GM08714 (cell line): Measurements from ENCODE around the gene SPPL3.
"Not testable (repeated sequence)": the region's sequence is repeated elsewhere in the genome, so short reads cannot be mapped to it uniquely, and the experiment has no call there.

ENCODE experiments used
- H3K4me3 ChIP-seq: fragments of 200-500 bp; sonication (Bioruptor generic); 2 replicates; pipeline ENCODE4 v1.5.1; 2014; ENCODE audit warnings: mild to moderate bottlenecking, low read length, inconsistent platforms
- ZNF274 ChIP-seq: IDR thresholded peaks from 2 replicates; pipeline ENCODE4 v1.6.1; 2012; ENCODE audit warnings: mild to moderate bottlenecking, low read depth, low read length

SPPL3 gene

GRCh38 chr12:120902846-120903411 is 1.2 kb downstream of the SPPL3 start:
- H3K4me3 ChIP-seq, result peak overlapping the region; percentile 91
- TF ChIP-seq ZNF274, result no peak

DNA sequence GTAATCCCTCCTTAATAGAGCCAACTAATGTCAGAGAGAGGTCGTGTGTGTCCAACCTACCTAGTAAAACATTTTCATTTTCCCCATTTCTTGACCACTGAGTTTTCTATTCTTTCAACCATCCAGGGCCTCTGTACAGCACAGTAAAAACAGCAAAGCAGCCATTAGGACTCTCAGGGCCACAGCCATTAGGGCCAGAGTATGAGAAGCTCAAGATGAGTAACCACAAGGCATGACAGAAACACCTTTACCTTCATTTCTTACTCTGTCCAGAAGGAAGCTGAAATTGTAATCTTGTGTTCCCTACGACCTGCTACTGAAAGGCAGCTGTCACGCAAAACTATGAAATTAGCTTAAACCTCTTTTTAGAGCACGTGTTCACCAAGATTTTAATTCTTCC is 2.3 kb downstream of the SPPL3 start:
- no peak for TF ChIP-seq ZNF274

DNA sequence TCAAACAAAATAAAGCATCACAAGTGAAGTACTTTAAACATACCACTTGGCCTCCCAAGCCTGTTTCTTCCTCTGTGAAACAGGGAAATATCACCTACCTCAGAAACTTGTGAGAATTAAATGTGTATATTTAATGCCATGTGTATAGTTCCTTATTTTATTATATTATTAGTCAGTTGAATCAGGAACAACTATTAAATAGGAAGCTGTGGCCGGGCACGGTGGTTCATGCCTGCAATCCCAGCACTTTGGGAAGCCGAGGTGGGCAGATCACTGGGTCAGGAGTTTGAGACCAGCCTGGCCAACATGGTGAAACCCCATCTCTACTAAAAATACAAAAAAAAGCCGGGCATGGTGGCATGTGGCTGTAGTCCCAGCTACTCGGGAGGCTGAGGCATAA is 3.1 kb downstream of the SPPL3 start:
- H3K4me3 ChIP-seq, result not testable (repeated sequence)

More for the DNA sequence above, 2.3 kb downstream of the SPPL3 start:
- peak overlapping the region; percentile 31 for H3K4me3 ChIP-seq

DNA sequence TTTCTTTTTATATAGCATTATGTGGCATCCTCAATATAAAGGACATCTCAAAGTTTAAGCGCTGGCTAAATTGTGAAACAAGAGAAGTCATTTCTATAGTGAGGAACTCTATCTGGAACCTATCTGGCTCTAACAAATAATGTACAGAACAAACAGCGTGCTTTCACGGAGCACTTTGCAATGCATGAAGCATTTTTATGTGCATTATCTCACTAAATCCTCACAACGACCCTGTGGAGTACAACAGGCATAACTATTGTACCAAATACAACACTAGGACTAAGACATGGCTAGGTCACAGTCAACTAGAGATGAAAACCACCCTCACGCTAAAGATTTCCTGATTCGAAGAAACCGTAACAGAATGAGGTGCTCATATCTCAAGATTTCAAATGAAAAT is 8.6 kb downstream of the SPPL3 start:
- H3K4me3 ChIP-seq, result no peak overlapping the region
- no peak for TF ChIP-seq ZNF274

- H3K4me3 ChIP-seq, result no peak overlapping the region
- no peak for TF ChIP-seq ZNF274
These were observed 11.9 kb downstream of the SPPL3 start for GRCh38 chr12:120892265-120892664.

DNA sequence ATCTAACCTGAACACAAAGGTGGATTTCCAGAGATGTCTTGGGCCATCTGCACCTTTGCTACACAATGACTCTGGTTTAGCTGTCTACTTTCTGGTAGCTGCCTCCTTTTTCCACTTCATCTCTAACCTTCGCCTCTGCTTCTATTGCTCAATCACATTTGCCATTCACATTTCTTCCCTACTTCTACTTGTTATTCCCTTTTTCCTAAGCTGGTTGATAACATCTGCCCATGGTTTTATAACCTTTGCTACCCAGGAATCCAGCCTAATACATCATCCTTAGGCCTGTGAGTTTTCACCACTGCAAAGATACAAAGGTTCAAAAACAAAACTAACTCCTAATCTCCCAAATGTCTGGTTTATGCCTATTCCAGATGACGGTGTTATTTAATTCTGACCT is 13.2 kb downstream of the SPPL3 start:
- TF ChIP-seq ZNF274, result no peak
- H3K4me3 ChIP-seq, result no peak overlapping the region

- H3K4me3 ChIP-seq, result peak overlapping the region; percentile 73; the same call in 1 of the 2 replicates
- no peak for TF ChIP-seq ZNF274
These were observed 16.7 kb downstream of the SPPL3 start for GRCh38 chr12:120887253-120888043.

- peak overlapping the region; percentile 73 for H3K4me3 ChIP-seq
- TF ChIP-seq ZNF274, result no peak
These were observed 17.7 kb downstream of the SPPL3 start for GRCh38 chr12:120886199-120887018.

- TF ChIP-seq ZNF274, result no peak
- H3K4me3 ChIP-seq, result peak overlapping the region; percentile 35; the same call in 1 of the 2 replicates
These were observed 18.6 kb downstream of the SPPL3 start for GRCh38 chr12:120885521-120885920.

DNA sequence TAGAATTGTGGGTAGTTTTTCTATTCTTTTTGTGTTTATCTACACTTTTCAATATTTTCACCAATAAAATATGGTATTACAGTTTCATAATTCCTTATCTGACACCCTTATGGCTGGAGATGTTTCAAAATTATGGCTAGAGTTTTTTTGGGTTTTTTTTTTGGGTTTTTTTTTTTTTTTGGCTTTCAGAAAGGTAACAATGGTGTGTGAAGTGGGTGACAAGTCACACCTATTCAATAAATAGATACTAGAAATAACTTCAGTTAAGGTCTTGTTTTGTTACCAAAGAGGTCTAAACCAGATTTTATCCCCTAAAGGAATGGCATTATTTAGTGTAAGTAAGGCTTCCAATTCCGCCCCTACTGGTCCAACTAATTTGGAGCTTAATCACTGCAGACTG is 19.5 kb downstream of the SPPL3 start:
- no peak for TF ChIP-seq ZNF274
- H3K4me3 ChIP-seq, result no peak overlapping the region

- H3K4me3 ChIP-seq, result no peak overlapping the region
- no peak for TF ChIP-seq ZNF274
These were observed 22.1 kb downstream of the SPPL3 start for GRCh38 chr12:120882055-120882555.

DNA sequence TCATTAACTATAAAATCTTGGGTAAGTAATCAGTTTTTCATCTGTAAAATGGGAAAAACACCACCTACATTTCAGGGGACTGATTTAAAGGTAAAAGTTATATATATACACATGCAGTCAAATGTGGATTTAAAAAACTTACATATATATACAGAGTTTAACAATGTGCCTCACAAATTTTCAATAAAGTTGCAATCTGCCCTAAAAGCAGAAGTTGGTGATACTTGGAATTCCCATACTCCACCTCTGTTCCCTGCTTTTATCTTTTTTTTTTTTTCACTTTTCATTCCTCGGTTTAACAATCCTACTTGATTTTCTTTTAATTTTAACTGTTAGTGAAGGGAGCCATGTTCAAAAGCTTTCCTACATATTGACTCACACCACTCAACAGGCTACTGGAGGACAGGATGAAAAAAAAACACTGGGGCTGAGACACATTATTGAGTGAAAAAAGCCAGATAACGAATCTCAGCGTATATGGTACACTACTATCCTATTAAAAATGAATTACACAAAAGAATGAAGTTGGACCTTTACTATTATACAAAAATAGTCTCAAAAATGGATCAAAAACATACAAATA is 24.3 kb downstream of the SPPL3 start:
- TF ChIP-seq ZNF274, result no peak
- H3K4me3 ChIP-seq, result no peak overlapping the region

DNA sequence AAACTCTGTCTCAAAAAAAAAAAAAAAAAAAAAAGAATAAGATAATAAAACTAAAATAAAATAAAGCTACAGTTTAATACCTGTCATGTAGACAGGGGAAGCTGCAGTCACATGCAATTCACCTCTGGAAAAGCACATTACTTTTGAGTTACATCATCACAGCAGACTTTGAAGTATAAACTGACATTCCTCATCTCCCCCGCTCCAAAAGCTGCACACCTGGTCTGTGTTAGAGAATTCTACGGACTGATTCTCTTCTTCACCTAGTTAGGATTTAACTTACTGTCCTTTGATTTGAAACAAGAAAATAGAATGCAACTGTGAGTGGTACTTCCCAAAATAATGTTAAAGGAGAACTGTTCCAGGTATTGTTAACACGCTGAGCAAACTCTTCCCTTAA is 25.1 kb downstream of the SPPL3 start:
- no peak for TF ChIP-seq ZNF274
- no peak overlapping the region for H3K4me3 ChIP-seq

DNA sequence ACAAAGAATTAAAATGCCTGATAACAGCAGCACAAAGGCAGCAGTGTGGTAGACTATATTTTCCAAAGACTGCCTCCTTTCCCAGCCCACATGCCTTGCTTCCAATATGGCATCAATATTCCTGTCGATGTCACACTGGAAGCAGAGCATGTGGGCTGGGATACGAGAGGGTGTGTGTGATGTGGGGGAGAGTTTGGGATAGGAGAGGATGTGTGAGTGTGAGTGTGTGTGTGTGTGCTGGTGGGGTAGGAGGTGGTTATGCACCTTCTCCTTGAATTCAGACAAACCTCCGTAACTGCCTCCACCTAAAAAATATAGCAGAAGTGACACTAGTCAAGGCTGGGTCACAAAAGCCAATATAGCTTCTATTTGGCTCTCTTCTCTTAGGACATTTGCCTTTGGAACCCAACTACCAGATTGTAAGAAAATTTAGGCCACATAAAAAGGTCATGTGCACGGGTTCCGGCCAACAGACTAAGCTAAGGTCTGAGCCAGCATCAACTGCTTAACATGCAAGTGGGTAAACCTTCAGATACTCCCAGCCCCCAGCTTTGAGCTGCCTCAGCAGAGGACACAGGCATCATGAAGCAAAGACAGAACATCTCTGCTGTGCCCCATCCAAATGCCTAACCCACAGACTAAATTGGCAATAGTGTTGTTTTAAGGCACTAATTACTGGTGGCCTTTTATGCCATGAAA is 29.5 kb downstream of the SPPL3 start:
- no peak for TF ChIP-seq ZNF274
- no peak overlapping the region for H3K4me3 ChIP-seq
